Activated T-helper 17 cell treated with anti-CD3 and anti-CD28 coated beads, Interleukin-2, amount 50 U/mL, for 72 hours (primary cell): ENCODE results near the gene KRT20. TPM values are rescaled to one million over a fixed set of nuclear protein-coding genes. Genes with fewer than 3 reads are reported as not detected.

Experiments
- ATAC-seq: fragments of 150-1000 bp; cut with Tn5 transposase; replicated peaks from 2 replicates; pipeline ENCODE4 v1.10.0; 2021; ENCODE audit warnings: mild to moderate bottlenecking, moderate library complexity
- H3K27ac Mint-ChIP-seq: one replicate; pipeline ENCODE4 v1.8.0; 2022; ENCODE audit warnings: mixed read lengths
- H3K27me3 Mint-ChIP-seq: one replicate; pipeline ENCODE4 v1.8.0; 2022; ENCODE audit warnings: mixed read lengths
- H3K36me3 Mint-ChIP-seq: one replicate; pipeline ENCODE4 v1.8.0; 2022; ENCODE audit warnings: low read depth, mild to moderate bottlenecking, mixed read lengths
- H3K4me1 Mint-ChIP-seq: one replicate; pipeline ENCODE4 v1.8.0; 2022; ENCODE audit warnings: mixed read lengths
- H3K4me3 Mint-ChIP-seq: one replicate; pipeline ENCODE4 v1.8.0; 2022; ENCODE audit warnings: mild to moderate bottlenecking, mixed read lengths
- H3K9me3 Mint-ChIP-seq: one replicate; pipeline ENCODE4 v1.8.0; 2022; ENCODE audit warnings: mixed read lengths
- total RNA-seq, 2 donors: library from RNA; stranded (reverse); gene quantifications; one replicate each; pipeline ENCODE4 v1.2.3, GENCODE V29; 2022

Gene KRT20
- total RNA-seq, 2 donors from 2014 or later, result not detected

DNA sequence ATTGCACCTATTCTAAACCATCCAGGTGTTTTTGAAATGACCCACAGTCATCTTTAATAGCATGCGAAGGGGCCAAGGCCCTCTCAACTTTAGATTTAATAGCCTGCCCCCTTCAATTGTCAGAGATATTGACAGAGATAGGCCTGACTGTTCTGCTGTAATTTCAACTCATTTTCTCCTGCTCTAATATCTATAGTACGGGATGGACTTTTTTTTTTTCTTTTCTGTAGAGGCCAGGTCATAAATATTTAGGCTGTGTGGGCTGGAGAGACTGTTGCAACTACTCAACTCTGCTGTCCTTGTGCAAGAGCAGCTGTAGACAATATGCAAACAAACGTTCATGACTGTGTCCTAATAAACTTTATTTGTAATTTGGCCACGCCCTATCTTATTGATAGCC lies 24.7 kb upstream of the KRT20 start:
- Mint-ChIP-seq H3K27ac (no peak overlapping the region), H3K4me3 (no peak overlapping the region), H3K4me1 (no peaks in the 10 kb centered on the region), H3K27me3 (peaks cover 16% of the 10 kb centered on the region), H3K36me3 (no peaks in the 10 kb centered on the region), H3K9me3 (no peaks in the 10 kb centered on the region)
- no peak for ATAC-seq

DNA sequence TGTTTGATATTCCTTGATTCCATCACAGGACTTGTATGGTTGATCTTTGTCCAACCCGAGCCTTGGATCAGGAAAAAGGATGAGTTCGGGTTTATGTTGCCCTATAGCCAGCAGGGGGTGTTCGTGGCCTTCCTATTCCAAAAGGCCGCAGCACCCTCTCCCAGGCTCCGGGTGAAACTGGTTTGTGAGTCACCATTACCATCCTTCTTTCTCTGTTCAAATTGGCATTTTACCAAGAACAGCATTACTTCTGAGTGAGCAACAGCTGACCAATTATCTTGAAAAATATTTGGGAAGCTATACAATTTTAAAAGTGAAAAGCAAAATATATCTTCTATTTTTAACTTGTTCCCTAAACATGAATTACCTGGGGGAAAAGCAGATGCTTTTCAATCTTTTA lies 24.3 kb upstream of the KRT20 start:
- H3K4me3 Mint-ChIP-seq, result no peak overlapping the region
- H3K9me3 Mint-ChIP-seq, result no peaks in the 10 kb centered on the region
- H3K36me3 Mint-ChIP-seq, result no peaks in the 10 kb centered on the region
- H3K27ac Mint-ChIP-seq, result no peak overlapping the region
- no peaks in the 10 kb centered on the region for H3K4me1 Mint-ChIP-seq
- ATAC-seq, result peak; percentile 98
- H3K27me3 Mint-ChIP-seq, result peaks cover 20% of the 10 kb centered on the region

DNA sequence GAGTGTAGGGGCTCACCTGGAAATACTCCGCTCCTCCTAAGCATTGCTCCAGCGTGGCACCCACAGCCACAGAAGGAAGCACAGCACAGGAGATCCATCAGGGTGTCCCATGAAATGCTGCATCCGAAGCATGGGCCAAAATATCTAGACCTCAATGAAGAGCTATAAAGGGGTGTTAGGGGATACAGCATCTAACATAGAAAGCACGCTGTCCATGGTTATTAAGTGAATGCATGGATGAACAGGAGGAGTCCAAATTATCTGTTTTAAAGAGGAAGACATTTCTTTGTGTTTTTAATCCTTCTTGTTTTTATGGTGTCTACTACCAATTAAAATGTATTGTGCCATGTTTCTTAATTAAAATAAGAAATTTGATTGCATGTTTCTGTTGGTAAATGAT lies 21.6 kb upstream of the KRT20 start:
- no peak for ATAC-seq

DNA sequence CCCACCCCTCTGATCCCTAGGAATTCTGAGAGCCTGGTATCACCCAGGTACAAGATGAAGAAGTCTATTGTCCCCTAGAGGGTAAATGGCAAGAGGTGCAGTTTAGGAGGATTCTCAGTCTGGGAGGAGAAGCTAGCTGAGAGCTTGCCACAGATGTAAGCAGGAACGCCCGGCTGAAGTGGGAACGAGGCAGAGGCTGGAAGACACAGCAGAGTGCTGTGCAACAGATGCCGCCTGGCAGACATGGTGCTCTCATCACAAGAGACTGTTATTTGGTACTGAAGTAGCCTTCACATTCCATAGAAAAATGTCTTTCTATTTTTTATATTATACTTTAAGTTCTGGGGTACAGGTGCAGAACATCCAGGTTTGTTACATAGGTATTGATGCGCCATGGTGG lies 20.3 kb upstream of the KRT20 start:
- no peak for ATAC-seq

More for the DNA sequence above, 21.6 kb upstream of the KRT20 start:
- Mint-ChIP-seq H3K36me3 (no peaks in the 10 kb centered on the region), H3K9me3 (no peaks in the 10 kb centered on the region), H3K4me1 (no peaks in the 10 kb centered on the region), H3K27ac (no peak overlapping the region), H3K4me3 (no peak overlapping the region), H3K27me3 (peaks cover 20% of the 10 kb centered on the region)

DNA sequence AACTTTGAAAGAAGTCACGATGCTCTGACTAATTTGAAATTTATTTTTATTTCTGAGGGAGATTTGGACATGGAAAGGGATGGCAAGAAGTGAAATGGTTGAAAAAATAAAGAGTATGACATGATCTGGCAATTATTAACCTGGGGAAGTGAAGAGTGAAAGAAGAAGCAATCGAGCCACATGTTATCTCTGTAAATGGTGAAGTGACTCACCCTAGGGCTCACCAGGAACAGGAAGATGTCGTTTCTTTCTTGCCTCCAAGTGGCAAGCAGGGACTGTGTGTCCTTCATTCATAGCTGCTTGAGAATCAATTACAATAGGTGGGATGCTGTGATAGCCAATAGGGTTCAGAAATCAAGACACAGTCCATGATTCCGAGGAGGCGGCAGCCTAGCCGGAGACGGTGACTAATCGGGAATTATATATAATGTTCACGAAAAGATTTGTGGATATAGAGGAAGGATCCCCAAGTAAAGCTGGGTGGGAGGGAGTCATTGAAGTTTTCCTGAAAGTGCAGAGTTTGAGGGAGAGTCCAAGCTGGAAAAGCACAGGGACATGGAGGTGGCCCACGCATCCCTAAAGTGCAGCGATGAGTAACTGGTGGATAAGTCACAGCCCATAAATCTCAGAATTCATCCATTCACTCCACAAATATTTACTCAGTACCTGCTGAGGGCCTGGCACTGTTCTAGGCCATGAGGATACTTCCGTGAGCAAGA lies 18.2 kb upstream of the KRT20 start:
- H3K4me1 Mint-ChIP-seq, result no peaks in the 10 kb centered on the region
- H3K27ac Mint-ChIP-seq, result no peak overlapping the region
- H3K4me3 Mint-ChIP-seq, result no peak overlapping the region
- peaks cover 33% of the 10 kb centered on the region for H3K27me3 Mint-ChIP-seq
- H3K9me3 Mint-ChIP-seq, result no peaks in the 10 kb centered on the region
- H3K36me3 Mint-ChIP-seq, result no peaks in the 10 kb centered on the region
- no peak for ATAC-seq

More for the DNA sequence above, 20.3 kb upstream of the KRT20 start:
- Mint-ChIP-seq H3K27ac (no peak overlapping the region), H3K27me3 (peaks cover 25% of the 10 kb centered on the region), H3K9me3 (no peaks in the 10 kb centered on the region), H3K4me3 (no peak overlapping the region), H3K4me1 (no peaks in the 10 kb centered on the region), H3K36me3 (no peaks in the 10 kb centered on the region)

DNA sequence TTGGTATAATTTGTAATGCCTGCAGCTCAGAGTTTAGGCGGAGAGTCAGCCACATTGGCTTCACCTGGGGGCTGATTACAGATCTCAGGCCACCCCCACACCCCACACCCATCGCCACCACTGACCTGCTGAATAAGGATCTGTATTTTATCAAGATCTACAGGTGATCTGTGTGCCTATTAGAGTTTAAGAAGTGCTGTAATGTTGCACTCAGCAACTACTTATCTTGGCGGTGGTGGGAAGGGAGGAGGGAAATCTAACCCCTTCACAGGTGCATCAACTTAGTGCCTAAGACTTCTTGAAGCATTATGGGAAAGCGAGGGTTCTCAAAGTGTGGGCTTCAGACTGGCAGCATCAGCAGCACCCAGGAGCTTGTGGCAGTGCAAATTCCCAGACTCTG lies 17.5 kb upstream of the KRT20 start:
- no peaks in the 10 kb centered on the region for H3K9me3 Mint-ChIP-seq

DNA sequence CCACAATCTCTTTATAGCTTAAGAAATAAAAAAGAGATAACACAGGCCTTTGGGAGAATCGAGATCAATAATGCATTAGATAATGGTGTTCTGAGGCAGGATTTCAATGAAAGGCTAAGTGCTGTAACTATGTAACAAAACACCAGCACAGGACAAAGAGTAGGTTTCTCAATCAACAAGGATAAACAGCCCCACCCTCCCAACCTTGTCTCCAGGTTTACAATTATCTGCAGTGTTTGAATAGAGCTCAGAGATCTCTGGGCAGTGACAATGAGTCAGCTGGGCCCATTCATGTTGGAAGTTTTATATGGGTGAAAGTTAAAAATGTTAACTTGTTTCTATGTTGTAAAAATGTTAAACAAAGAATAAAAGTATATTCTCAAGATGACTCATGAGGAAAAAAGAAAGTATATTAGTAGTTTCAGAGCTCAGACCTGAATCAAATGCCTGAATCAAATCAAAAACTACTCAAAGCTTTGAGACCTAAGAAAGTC lies 17.0 kb upstream of the KRT20 start:
- ATAC-seq, result peak; percentile 67
- H3K36me3 Mint-ChIP-seq, result no peaks in the 10 kb centered on the region
- H3K4me1 Mint-ChIP-seq, result no peaks in the 10 kb centered on the region
- H3K4me3 Mint-ChIP-seq, result no peak overlapping the region
- no peaks in the 10 kb centered on the region for H3K9me3 Mint-ChIP-seq
- peaks cover 32% of the 10 kb centered on the region for H3K27me3 Mint-ChIP-seq
- H3K27ac Mint-ChIP-seq, result no peak overlapping the region

More for the DNA sequence above, 17.5 kb upstream of the KRT20 start:
- Mint-ChIP-seq H3K4me3 (no peak overlapping the region), H3K27ac (no peak overlapping the region), H3K4me1 (no peaks in the 10 kb centered on the region), H3K27me3 (peaks cover 32% of the 10 kb centered on the region), H3K36me3 (no peaks in the 10 kb centered on the region)
- no peak for ATAC-seq

DNA sequence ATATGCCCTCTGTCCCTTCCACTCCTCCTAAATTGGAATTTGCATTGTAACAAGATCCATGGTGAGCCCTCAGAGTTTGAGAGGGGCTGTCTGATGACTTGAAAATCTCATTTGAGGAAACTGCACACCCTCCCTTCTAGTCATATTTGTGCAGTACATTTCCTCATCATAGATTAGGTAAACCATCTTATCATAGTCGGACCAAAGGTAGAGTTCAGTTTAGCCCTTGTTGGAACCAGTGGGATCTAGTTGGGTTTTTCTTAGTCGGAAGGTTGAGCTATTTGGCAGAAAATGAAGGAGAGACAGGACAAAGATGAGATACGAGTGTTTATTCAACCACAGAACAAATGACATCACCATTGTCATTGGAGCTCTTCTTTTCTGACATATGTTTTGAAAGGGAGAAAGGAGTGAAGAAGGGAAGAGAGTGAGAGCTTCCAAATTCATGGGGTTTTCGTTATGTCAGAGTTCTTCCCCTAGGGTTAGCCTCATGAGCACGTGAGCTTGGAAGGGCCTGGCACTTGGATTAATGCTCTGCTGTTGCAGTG lies 15.8 kb upstream of the KRT20 start:
- Mint-ChIP-seq H3K4me1 (no peaks in the 10 kb centered on the region), H3K9me3 (no peaks in the 10 kb centered on the region), H3K36me3 (no peaks in the 10 kb centered on the region), H3K27ac (no peak overlapping the region), H3K27me3 (peaks cover 32% of the 10 kb centered on the region), H3K4me3 (no peak overlapping the region)
- ATAC-seq, result no peak

DNA sequence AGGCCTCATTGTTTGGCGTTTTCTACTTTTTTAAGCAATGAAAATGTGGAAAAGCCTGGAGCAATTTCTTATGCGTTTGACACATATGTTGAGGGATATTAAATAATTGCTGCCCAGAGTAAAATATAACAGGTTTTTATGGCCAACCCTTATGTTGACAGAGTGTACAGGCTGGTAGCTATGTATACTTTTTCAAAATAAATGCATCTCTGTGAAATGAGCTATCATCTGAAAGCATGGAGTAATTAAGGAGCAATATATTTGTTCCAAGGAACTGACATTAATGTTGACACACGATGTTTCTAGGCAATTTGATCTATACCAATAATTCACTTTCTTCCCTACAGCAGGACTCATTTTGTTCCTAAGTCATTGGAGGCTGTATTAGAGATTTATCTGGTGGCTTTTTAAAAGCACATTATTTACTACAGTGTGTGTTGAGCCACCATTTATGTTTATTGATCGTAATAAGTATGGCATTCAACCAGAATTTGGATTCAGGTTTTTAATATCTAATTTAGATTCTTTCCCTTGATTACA lies 11.9 kb upstream of the KRT20 start:
- no peak for ATAC-seq
- H3K9me3 Mint-ChIP-seq, result no peaks in the 10 kb centered on the region
- H3K4me1 Mint-ChIP-seq, result no peaks in the 10 kb centered on the region
- H3K27me3 Mint-ChIP-seq, result peaks cover 32% of the 10 kb centered on the region
- H3K36me3 Mint-ChIP-seq, result no peaks in the 10 kb centered on the region
- H3K27ac Mint-ChIP-seq, result no peak overlapping the region
- no peak overlapping the region for H3K4me3 Mint-ChIP-seq

DNA sequence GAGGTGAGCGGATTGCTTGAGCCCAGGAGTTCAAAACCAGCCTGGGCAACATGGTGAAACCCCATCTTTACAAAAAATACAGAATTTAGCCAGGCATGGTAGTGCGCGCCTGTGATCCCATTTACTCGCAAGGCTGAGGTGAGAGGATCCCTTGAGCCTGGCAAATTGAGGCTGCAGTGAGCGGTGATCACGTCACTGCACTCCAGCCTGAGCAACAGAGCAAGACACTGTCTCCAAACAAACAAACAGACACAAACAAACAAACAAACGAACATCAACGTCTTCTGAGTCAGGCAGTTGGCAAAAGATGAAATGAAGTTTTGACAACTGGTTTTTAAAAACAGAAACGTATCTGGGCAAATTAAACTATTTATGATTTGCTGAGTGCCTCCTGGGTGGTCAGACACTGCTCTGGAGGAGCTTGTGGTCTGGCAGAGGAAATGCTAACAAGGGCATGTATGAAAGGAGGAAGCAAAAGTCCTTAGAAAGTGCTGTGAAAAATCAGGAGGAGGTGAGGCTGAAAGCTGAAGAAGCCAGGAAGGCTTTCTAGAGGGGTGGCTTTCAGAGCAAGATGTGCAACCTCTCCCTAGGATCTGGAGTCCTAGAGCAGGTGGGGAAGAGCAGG lies 10.2 kb upstream of the KRT20 start:
- Mint-ChIP-seq H3K9me3 (no peaks in the 10 kb centered on the region), H3K4me3 (no peak overlapping the region), H3K27me3 (peaks cover 27% of the 10 kb centered on the region), H3K36me3 (no peaks in the 10 kb centered on the region), H3K27ac (no peak overlapping the region), H3K4me1 (no peaks in the 10 kb centered on the region)
- no peak for ATAC-seq

DNA sequence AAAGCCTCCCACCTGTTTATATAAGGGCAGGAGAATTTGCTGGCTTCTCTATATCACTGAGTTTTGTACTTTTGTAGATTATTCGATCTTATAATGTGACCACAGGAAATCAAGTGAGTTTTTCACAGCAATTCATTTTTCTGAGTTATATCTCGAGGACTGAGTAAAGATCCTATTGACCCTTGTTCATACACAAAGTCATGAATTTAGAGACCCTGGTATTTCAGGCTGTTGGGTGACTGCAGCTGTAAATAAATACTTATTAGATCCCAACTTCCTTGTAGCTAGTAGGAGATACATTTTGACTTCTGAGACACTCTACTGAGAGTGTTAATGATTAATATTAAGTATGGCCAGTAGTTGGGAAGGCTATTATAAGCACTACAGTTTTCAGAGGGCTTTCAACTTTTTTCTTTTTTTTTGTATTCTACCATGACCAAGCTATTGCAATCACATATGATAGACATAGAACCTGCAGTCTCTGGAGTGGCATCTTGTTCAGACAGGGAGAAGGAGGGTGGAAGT lies 3.2 kb upstream of the KRT20 start:
- Mint-ChIP-seq H3K4me1 (no peaks in the 10 kb centered on the region), H3K4me3 (no peak overlapping the region), H3K36me3 (no peaks in the 10 kb centered on the region), H3K27ac (no peak overlapping the region), H3K27me3 (peaks cover 44% of the 10 kb centered on the region), H3K9me3 (no peaks in the 10 kb centered on the region)
- no peak for ATAC-seq

DNA sequence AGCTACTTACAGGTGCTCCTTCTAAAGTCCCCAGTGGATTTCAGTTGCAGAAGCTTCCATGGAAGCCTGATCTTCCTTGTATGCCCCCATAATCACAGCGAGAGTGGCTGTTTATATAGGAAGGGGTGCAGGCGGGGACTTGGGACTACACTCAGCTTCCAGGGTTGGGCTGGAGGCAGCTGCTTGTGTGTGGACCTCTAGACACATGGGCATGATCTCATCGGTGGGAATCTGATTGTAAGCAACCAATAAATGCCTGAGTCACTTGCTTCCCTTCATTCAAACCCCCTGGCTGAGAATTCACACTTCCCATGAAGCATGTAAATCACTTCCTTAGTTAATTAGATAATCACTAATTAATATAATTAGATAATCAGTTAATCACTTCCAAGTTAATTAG lies 1.0 kb upstream of the KRT20 start:
- no peak overlapping the region for H3K27ac Mint-ChIP-seq
- H3K4me3 Mint-ChIP-seq, result no peak overlapping the region
- no peaks in the 10 kb centered on the region for H3K36me3 Mint-ChIP-seq
- no peaks in the 10 kb centered on the region for H3K9me3 Mint-ChIP-seq
- H3K27me3 Mint-ChIP-seq, result peaks cover 38% of the 10 kb centered on the region
- no peak for ATAC-seq
- no peaks in the 10 kb centered on the region for H3K4me1 Mint-ChIP-seq

DNA sequence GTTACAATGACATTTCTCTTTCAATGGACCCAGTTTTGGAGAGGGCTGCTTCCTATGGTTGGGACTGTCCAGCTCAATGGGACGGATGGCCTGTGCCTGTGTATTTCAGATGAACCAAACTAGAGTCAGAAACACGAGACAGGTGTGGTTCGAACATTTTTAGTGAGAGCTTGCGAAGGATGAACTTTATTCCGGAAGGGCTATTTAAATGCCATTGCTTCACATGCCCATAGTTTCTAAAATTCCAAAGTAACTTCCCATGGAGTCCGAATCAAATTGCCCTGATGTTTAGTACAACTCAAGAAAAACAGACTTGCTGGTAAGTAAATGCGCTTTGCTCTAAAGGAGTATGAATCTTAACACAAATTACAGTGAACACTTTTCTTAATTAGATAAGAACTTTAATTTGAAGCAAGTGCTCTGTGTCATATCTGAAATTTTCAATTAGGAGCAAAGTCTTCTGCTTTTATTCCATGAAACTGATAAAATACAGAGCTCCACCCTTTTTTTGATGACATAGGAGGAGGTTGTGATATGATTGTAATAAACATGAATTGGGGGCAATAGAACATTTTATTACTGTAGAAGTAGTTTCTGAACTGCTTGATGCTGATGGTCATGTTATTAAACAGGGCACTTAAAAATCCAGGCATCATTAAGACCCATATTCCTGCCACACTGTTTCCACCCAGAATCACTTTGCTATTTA lies 1.3 kb downstream of the KRT20 start:
- Mint-ChIP-seq H3K27me3 (peaks cover 25% of the 10 kb centered on the region), H3K9me3 (no peaks in the 10 kb centered on the region), H3K4me3 (no peak overlapping the region), H3K4me1 (no peaks in the 10 kb centered on the region), H3K27ac (no peak overlapping the region), H3K36me3 (no peaks in the 10 kb centered on the region)
- no peak for ATAC-seq

DNA sequence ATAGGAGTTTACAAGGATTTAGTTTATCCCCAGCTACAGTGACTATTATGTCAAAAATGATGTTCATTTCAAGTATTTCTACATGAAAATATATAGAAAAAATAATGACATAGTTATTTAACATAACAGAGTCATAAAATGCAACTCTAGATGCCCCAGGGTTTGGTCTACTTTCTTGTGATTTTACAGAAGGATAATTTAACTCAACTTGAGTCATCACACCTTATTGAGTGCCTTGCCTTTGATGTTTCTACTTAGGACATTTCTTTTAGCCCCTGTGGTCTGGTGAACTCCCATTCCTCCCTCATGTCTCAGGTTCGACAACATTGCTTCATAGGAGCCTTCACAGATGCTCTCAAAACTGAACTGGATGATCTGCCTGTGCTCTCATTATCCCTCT lies 2.0 kb downstream of the KRT20 start:
- H3K27me3 Mint-ChIP-seq, result peaks cover 18% of the 10 kb centered on the region
- no peaks in the 10 kb centered on the region for H3K9me3 Mint-ChIP-seq
- H3K4me1 Mint-ChIP-seq, result no peaks in the 10 kb centered on the region
- no peak overlapping the region for H3K4me3 Mint-ChIP-seq
- no peaks in the 10 kb centered on the region for H3K36me3 Mint-ChIP-seq
- ATAC-seq, result no peak
- no peak overlapping the region for H3K27ac Mint-ChIP-seq
